ENCODE data around the gene HSDL1.

HSDL1 gene

DNA sequence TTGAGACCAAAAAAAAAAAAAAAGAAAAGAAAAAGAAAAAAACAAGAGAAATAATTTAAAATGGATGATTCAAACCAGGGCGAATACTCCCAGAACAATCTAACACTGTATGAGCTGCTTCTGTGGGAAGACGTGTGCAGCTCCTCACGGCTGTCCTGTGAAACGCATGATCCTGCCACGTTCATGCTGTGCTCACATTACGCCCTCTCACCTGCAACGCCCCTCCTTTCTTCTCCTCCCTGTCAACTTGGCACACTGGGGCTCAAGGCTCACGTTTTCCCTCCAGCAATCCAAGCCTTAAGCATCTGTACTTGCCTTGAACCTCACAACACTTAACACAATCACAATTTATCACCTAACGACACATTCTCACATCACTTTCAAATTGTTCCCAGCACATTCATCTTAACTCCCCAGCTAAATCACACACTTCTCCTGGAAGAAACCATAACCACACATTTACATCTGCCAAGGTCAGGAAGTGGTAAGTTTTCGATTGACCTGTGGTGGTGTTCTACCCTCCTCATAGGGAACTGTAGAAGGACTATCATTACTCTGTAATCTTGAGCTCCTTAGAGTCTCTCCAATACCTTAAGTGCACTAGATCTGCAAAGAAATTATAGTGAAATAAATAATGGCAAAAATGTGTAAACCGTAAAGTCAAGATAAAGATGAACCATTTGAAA lies 57.4 kb downstream of the HSDL1 start:
- no peak overlapping the region for H3K27ac ChIP-seq
- TF ChIP-seq CTCF (conservative IDR thresholded peaks at IDR 0.05), result no peak

- TF ChIP-seq CTCF (conservative IDR thresholded peaks at IDR 0.05), result no peak
These were observed 58.0 kb downstream of the HSDL1 start for GRCh38 chr16:84087001-84087400.

DNA sequence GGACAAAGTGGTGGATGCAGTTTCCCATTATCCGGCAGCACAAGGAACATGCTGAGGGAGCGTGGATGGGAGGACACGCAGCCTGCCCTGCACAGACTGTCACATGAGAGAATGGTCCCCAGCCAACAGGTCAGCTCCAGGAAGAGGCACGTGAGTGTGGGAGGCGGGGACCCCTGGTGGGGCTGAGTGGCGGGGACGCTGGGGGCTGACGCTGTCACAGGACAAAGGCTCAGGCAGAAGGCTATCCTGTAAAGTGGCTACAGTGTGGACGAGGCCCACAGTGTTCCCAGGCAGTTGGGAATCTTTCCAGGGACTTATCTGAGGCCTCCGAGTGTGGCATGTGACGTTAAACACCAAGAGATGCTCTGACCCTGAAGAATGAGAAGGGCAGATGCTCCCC lies 58.6 kb downstream of the HSDL1 start:
- H3K27ac ChIP-seq, result no peak overlapping the region
- TF ChIP-seq CTCF (conservative IDR thresholded peaks at IDR 0.05), result no peak

More at GRCh38 chr16:84087001-84087400, 58.0 kb downstream of the HSDL1 start:
- no peak overlapping the region for H3K27ac ChIP-seq

DNA sequence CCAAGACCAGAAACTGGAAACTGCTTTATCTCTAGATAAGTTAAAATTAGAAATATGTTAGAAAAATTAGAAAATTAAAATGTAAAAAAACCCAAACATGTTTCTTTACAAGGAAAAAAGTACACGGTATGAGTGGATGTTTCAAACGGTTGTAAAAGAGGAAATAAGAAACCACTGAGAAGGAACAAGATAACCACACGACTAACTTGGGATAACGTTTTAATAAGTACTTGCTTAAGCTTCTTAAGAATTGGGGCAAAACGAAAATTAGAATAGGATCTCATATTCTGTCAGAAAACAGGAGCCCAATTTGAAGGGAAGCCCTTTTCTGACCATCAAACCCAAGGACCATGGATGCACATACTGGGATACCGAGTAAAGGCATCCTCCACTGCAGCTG lies 59.2 kb downstream of the HSDL1 start:
- H3K27ac ChIP-seq, result no peak overlapping the region

DNA sequence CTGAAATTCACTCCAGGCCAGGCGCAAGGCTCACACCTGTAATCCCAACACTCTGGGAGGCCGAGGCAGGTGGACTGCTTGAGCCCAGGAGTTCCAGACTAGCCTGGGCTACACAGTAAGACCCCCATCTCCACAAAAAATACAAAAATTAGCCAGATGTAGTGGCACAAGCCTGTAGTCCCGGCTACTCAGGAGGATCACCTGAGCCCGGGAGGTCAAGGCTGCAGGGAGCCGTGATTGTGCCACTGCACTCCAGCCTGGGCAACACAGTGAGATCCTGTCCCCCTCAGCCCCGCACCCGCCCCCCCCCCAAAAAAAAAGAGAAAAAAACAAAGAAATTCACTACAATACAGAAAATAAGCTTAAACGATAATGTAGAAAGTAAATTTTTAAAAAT lies 59.7 kb downstream of the HSDL1 start:
- no peak for TF ChIP-seq CTCF (conservative IDR thresholded peaks at IDR 0.05)
- no peak overlapping the region for H3K27ac ChIP-seq

More for the DNA sequence above, 59.2 kb downstream of the HSDL1 start:
- TF ChIP-seq CTCF (conservative IDR thresholded peaks at IDR 0.05), result no peak

GRCh38 chr16:84084570-84085270 lies 60.3 kb downstream of the HSDL1 start:
- no peak overlapping the region for H3K27ac ChIP-seq
- peak; percentile 81 for TF ChIP-seq CTCF (conservative IDR thresholded peaks at IDR 0.05)

DNA sequence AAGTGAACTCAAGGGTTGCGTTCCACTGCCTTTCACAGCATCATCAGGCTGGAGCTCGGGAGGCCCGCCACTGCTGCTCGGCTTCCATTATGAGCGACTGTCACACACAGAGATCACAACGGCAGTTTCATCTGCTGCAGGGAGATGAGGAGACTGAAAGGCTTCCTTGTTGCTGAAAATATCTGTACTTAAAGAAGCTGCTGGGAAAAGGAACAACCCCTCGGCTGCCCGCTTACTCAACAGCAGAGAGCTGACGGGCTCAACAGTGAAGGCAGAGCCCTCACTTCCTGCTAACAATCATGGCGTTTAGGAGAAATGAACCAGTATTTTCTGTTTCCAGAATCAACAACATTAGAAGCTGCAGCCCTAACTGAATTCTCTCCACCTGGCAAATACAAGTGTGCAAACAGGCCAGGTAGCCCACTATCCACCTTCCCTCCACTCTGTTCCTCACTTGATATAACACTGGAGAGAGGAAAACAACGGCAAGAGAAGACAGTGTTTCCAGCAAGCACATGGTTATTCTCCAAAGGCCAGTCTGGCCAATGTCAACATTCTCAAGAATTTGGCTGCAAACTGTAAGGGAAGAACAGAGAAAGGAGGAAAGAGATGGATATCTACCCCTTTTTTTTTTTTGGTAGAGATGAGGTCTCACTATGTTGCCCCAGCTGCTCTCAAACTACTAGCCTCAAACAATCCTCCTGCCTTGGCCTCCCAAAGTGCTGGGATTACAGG lies 62.0 kb downstream of the HSDL1 start:
- H3K27ac ChIP-seq, result no peak overlapping the region
- no peak for TF ChIP-seq CTCF (conservative IDR thresholded peaks at IDR 0.05)
